ENCODE results near the gene NUP37. TPM values are rescaled to one million over a fixed set of nuclear protein-coding genes. Genes with fewer than 3 reads are reported as not detected.
"Not testable (repeated sequence)": the region's sequence is repeated elsewhere in the genome, so short reads cannot be mapped to it uniquely, and the experiment has no call there.

NUP37 gene, protein sequence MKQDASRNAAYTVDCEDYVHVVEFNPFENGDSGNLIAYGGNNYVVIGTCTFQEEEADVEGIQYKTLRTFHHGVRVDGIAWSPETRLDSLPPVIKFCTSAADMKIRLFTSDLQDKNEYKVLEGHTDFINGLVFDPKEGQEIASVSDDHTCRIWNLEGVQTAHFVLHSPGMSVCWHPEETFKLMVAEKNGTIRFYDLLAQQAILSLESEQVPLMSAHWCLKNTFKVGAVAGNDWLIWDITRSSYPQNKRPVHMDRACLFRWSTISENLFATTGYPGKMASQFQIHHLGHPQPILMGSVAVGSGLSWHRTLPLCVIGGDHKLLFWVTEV
- polyA plus RNA-seq (2012; ENCODE audit: low read depth, missing spikeins) = 56.4 TPM

DNA sequence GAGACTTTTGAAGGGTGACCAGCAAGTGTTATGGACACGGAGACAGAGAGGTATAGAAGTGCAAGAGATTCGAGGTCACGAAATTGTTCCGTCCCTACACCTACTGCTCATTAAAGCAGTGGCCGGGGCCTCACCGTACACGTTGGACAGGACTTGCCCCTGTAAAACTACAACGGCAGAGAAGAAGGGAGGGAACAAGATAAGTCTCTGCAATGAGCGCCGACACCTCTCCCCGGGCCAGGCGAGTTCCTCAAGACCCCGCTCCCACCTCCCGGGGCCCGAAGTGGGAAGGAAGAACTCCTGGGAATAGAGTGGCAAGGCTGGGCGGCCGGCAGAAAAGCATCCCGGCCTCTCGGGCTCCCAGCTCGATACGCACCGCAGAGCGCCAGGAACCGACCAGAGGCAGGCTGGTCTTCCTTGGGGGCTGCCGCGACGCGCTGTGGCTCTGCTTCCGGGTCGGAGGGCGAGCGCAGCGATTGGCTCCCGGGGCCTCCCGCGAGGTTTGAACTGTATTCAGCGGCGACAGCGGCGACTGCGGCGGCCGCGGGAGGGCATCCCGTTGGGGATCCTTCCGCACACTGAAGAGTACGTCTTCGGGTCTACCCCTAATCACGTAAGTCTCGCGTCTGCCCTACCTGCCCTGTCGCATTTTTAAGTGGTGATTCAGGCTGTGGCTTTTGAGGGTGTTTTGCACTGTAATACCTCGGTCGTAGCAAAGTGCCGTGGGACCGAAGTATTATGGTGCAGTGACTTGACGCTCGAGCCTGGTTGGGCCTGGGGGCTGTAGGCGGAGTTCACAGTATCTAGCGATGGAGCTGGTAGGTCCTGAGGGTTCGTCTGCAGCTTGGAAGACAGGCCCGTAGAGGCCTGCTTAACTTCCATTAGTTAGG, at the start of gene NUP37, which contains the start of gene PARPBP:
Gene NUP37, minus strand, starts transcription at position 441 of the 890 bp plus-strand sequence. CDS start 1,596 bp downstream, outside the sequence.
Gene PARPBP, plus strand, starts transcription at position 510 of the 890 bp plus-strand sequence. CDS start 3,706 bp downstream, outside the sequence.
- TF ChIP-seq PAX5 (IDR thresholded peaks at IDR 0.05; ENCODE audit: insufficient read depth, low read length, severe bottlenecking) (peak; percentile 61), POLR2A (IDR thresholded peaks at IDR 0.05; ENCODE audit: low read depth, low read length) (peak; percentile 84), POLR2AphosphoS5 (IDR thresholded peaks at IDR 0.05; ENCODE audit: low read depth, low read length) (peak; percentile 88), SPI1 (IDR thresholded peaks at IDR 0.05; ENCODE audit: low read depth, low read length) (no peak), TAF1 (IDR thresholded peaks at IDR 0.05; ENCODE audit: low read depth, low read length) (peak; percentile 90), POU2F2 (IDR thresholded peaks at IDR 0.05; ENCODE audit: low read depth, low read length) (peak; percentile 67)
- DNase-seq (ENCODE audit: insufficient read length, low spot score) (peak; percentile 66), FAIRE-seq (peak; percentile 95)

DNA sequence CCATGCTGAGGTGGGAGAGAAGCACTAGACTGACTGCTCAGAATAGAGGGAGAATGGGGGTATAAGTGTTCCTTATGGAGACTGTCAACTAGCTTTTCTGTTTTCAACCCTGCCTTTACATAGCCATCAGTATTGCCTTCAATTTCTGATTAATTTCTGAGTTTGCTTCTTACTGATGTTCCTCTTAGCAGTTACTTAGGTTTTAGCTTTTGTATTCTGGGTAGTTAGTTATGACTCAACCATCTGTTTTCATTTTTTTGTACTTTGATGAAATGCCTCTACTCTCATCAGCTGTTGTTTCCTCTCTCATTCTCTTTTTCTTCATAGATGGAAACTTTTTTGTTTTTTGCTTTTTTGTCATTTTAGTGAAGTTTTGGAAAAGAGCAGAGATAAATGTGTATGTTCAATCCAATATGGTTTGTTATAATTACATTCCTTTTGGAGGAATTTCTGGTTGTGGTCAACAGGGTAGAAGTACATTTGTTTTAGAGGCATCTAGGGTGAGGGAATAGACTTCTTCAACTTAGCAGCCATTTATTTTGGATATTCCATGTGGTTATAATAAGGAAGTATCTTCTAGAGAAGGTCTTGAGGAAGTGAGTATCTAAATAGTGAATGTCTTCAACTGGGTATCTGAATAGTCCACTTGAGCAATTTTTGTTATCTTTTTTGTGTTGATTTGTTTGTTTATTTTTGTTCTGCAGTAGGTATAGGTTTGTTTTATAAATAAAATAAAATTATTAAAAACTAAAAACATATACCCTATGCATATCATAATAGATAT, 48.1 kb upstream of the NUP37 start:
- DNase-seq (ENCODE audit: insufficient read length, low spot score) (no peak), FAIRE-seq (peak; percentile 64)
- TF ChIP-seq TAF1 (IDR thresholded peaks at IDR 0.05; ENCODE audit: low read depth, low read length) (no peak), POLR2AphosphoS5 (IDR thresholded peaks at IDR 0.05; ENCODE audit: low read depth, low read length) (no peak), PAX5 (IDR thresholded peaks at IDR 0.05; ENCODE audit: insufficient read depth, low read length, severe bottlenecking) (no peak), POU2F2 (IDR thresholded peaks at IDR 0.05; ENCODE audit: low read depth, low read length) (no peak), POLR2A (IDR thresholded peaks at IDR 0.05; ENCODE audit: low read depth, low read length) (no peak), SPI1 (IDR thresholded peaks at IDR 0.05; ENCODE audit: low read depth, low read length) (no peak)

DNA sequence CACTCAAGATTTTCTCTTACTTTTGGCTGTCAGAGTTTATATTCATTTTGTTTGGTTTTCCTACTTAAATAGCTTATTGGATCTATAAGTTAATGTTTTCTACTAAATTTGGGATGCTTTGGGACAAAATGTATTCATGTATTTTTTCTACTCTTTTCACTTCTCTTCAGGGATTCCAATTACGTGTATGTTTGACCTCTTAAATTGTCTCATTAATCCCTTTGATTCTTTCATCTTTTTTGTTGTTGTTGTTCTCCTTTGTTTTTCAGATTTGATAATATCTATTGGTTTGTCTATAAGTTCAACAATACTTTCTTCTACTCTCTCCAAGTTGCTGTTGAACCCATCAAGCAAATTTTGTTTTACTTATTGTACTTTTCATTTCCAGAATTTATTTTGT, 43.5 kb upstream of the NUP37 start:
- FAIRE-seq = no peak
- DNase-seq (ENCODE audit: insufficient read length, low spot score) = no peak
- TF ChIP-seq TAF1 (IDR thresholded peaks at IDR 0.05; ENCODE audit: low read depth, low read length) (no peak), SPI1 (IDR thresholded peaks at IDR 0.05; ENCODE audit: low read depth, low read length) (no peak)

DNA sequence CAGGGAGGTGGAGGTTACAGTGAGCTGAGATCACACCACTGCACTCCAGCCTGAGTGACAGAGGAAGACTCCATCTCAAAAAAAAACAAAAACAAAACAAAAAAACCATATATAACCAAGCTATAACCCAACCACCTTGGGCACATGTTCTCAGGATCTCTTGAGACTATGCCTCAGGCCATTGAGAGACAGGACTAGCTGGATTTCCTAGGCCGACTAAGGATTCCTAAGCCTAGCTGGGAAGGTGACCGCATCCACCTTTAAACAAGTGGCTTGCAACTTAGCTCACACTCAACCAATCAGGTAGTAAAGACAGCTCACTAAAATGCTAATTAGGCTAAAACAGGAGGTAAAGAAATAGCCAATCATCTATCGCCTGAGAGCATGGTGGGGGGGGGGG, 35.3 kb upstream of the NUP37 start:
- FAIRE-seq; DNase-seq (ENCODE audit: insufficient read length, low spot score): not testable (repeated sequence)

DNA sequence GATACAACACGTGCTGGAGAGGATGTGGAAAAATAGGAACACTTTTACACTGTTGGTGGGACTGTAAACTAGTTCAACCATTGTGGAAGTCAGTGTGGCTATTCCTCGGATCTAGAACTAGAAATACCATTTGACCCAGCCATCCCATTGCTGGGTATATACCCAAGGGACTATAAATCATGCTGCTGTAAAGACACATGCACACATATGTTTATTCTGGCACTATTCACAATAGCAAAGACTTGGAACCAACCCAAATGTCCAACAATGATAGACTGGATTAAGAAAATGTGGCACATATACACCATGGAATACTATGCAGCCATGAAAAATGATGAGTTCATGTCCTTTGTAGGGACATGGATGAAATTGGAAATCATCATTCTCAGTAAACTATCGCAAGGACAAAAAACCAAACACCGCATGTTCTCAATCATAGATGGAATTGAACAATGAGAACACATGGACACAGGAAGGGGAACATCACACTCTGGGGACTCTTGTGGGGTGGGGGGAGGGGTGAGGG, 27.2 kb upstream of the NUP37 start:
- not testable (repeated sequence) for FAIRE-seq; DNase-seq (ENCODE audit: insufficient read length, low spot score)

DNA sequence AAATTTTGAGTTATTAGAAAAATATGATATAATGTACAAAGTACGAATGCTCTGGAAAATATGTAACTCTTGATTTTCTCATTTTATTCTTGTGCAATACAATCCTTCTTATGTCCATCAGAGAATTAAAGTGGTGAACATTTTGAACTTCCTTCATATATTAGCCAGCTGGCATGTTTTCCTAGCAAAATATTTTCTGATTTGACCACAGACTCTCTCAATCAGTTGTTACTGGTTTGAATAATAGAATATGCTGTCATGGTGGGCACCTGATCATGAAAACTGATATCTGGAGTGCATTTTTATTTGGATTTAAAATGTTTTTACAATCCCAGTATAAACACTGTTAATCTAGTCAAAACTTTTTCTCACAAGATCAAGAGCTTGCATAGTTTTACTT, 24.3 kb upstream of the NUP37 start:
- FAIRE-seq (no peak), DNase-seq (ENCODE audit: insufficient read length, low spot score) (no peak)
- no peak for TF ChIP-seq POLR2A (IDR thresholded peaks at IDR 0.05; ENCODE audit: low read depth, low read length)
- TF ChIP-seq POU2F2 (IDR thresholded peaks at IDR 0.05; ENCODE audit: low read depth, low read length) = no peak
- no peak for TF ChIP-seq SPI1 (IDR thresholded peaks at IDR 0.05; ENCODE audit: low read depth, low read length)
- no peak for TF ChIP-seq PAX5 (IDR thresholded peaks at IDR 0.05; ENCODE audit: insufficient read depth, low read length, severe bottlenecking)
- no peak for TF ChIP-seq POLR2AphosphoS5 (IDR thresholded peaks at IDR 0.05; ENCODE audit: low read depth, low read length)
- TF ChIP-seq TAF1 (IDR thresholded peaks at IDR 0.05; ENCODE audit: low read depth, low read length) = no peak

DNA sequence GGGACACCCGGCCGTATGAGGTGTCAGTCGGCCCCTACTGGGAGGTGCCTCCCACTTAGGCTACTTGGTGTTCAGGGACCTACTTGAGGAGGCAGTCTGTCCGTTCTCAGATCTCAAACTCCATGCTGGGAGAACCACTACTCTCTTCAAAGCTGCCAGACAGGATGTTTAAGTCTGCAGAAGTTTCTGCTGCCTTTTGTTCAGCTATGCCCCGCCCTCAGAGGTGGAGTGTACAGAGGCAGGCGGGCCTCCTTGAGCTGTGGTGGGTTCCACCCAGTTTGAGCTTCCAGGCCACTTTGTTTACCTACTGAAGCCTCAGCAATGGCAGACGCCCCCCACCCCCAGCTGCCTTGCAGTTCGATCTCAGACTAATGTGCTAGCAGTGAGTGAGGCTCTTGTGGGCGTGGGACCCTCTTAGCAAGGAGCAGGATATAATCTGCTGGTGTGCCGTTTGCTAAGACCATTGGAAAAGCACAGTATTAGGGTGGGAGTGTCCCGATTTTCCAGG, 23.0 kb upstream of the NUP37 start:
- not testable (repeated sequence) for FAIRE-seq; DNase-seq (ENCODE audit: insufficient read length, low spot score)

DNA sequence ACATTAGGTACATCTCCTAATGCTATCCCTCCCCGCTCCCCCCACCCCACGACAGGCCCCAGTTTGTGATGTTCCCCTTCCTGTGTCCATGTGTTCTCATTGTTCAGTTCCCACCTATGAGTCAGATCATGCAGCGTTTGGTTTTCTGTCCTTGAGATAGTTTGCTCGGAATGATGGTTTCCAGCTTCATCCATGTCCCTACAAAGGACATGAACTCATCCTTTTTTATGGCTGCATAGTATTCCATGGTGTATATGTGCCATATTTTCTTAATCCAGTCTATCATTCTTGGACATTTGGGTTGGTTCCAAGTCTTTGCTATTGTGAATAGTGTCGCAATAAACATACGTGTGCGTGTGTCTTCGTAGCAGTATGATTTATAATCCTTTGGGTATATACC, 17.7 kb upstream of the NUP37 start:
- FAIRE-seq; DNase-seq (ENCODE audit: insufficient read length, low spot score): not testable (repeated sequence)

DNA sequence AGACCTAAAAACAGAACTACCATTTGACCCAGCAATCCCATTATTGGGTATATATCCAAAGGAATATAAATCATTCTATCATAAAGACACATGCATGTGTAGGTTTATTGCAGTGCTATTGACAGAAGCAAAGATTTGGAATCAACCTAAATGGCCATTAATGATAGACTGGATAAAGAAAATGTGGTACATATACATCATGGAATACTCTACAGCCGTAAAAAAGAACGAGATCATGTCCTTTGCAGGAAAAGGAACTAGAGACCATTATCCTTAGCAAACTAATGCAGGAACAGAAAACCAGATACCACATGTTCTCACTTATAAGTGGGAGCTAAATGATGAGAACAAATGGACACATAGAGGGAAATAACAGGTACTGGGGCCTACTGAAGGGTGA, 11.5 kb upstream of the NUP37 start:
- not testable (repeated sequence) for DNase-seq (ENCODE audit: insufficient read length, low spot score); FAIRE-seq

DNA sequence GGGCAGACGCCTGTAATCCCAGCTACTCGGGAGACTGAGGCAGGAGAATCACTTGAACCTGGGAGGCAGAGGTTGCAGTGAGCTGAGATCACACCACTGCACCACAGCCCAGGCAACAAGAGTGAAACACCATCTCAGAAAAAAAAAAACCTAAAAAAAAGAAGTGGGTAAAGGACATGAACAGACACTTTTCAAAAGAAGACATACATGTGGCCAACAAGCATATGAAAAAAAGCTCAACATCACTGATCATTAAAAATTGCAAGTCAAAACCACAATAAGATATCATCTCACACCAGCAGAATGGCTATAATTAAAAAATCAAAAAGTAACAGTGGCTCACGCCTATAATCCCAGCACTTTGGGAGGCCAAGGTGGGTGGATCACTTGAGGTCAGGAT, 10.8 kb upstream of the NUP37 start:
- not testable (repeated sequence) for FAIRE-seq; DNase-seq (ENCODE audit: insufficient read length, low spot score)

DNA sequence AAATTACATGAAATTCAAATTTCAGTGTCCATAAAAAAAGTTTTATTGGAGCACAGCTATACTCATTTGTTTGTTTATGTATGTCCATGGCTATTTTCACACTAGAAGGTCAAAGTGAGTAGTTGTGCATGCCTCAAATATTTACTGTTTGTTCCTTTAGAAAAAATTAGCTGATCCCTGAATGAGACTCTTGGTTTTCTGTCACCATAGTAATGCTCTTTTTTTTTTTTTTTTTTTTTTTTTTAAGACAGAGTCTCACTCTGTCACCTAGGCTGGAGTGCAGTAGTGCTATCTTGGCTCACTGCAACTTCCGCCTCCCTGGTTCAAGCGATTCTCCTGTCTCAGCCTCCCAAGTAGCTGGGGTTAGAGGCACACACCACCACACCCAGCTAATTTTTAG, 1.4 kb upstream of the NUP37 start:
- not testable (repeated sequence) for DNase-seq (ENCODE audit: insufficient read length, low spot score); FAIRE-seq
